H1 (cell line): Measurements from ENCODE around the gene CD84. TPM values are rescaled to one million over a fixed set of nuclear protein-coding genes. Genes with fewer than 3 reads are reported as not detected.

ENCODE experiments used
- CHD2 ChIP-seq: IDR thresholded peaks from 2 replicates; pipeline ENCODE4 v1.6.1; 2012; ENCODE audit warnings: low read length, improper control_type of control experiment
- GABPA ChIP-seq: IDR thresholded peaks from 2 replicates; pipeline ENCODE4 v1.6.1; 2011; ENCODE audit warnings: mild to moderate bottlenecking, low read length, moderate library complexity, borderline replicate concordance; ENCODE audit not compliant: insufficient read depth
- SIRT6 ChIP-seq: IDR thresholded peaks from one replicate; pipeline ENCODE4 v1.7.1; 2012; ENCODE audit warnings: low read length, inconsistent platforms
- polyA plus RNA-seq, 7 experiments: library from polyadenylated mRNA; depleted of rRNA in 3 of 7; stranded (reverse) in 5 of 7; unstranded in 2 of 7; fragments of >200 nt in 5 of 7; fragments of 200-250 nt in 2 of 7; gene quantifications; 1 replicate in 5 of 7; 2 replicates in 1 of 7; 4 replicates in 1 of 7; pipeline versions ENCODE4 v1.2.1 to v1.2.3, GENCODE V29; 2011 to 2013; ENCODE audit warnings: missing spikeins in 2 of 7, mixed read lengths in 2 of 7
- total RNA-seq: library from RNA; stranded (reverse); fragmentation: NEBNext Ultra II Directional; extraction: Animal tissue kit (Norgen Biotek cat#: 25700); gene quantifications from 2 replicates; pipeline ENCODE4 v1.2.1, GENCODE V29; 2021
- TF ChIP-seq, protein P1 (sequence below), 3 experiments: IDR thresholded peaks; 1 replicate in 2 of 3; 2 replicates in 1 of 3; pipeline versions ENCODE4 v1.5.1 to v1.6.1; 2011; ENCODE audit warnings: low read length in 3 of 3, mild to moderate bottlenecking in 3 of 3, inconsistent platforms in 2 of 3, low read depth in 1 of 3, moderate library complexity in 1 of 3; ENCODE audit not compliant: insufficient read depth in 1 of 3; ENCODE audit errors: control extremely low read depth in 1 of 3

CD84 gene
- total and polyA plus RNA-seq, 2 of the 8 experiments (the other 6 are each of a cell fraction or from before 2014, with no cell fraction given) = not detected

DNA sequence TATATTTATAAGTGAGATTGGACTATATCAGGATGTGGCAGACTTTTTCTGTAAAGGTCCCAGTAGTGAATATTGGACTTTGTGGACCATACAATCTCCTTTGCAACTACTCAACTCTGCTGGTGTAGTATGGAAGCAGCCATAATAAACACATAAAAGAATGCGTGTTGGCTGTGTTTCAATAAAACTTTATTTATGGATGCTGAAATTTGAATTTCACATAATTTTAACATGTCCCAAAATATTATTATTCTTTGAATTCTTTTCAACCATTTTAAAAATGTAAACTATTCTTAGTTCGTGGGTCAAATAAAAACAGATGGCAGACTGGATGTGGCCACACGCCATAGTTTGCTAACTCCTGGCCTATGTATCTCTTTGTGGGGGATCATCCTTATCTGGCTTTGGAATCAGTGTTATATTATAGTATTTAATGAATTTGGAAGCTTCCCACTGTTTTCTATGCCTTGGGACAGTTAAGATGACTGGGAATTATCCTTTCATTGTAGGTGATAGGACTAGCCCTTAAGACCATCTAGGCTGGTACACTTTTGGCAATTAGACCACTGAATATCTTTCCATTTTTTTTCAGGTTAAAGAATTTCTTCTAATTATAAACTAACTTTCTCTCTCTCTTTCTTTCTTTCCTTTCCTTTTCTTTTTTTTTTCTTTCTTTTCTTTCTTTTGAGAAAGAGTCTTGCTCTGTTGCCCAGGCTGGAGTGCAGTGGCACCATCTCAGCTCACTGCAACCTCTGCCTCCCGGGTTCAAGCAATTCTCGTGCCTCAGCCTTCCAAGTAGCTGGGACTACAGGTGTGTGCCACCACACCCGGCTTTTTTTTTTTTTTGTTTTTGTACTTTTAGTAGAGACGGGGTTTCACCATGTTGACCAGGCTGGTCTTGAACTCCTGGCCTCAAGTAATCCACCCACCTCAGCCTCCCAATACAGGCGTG, 41.3 kb downstream of the CD84 start (continued):
- TF ChIP-seq SIRT6 (no peak), GABPA (no peak), CHD2 (no peak)
- TF ChIP-seq, protein P1, sequence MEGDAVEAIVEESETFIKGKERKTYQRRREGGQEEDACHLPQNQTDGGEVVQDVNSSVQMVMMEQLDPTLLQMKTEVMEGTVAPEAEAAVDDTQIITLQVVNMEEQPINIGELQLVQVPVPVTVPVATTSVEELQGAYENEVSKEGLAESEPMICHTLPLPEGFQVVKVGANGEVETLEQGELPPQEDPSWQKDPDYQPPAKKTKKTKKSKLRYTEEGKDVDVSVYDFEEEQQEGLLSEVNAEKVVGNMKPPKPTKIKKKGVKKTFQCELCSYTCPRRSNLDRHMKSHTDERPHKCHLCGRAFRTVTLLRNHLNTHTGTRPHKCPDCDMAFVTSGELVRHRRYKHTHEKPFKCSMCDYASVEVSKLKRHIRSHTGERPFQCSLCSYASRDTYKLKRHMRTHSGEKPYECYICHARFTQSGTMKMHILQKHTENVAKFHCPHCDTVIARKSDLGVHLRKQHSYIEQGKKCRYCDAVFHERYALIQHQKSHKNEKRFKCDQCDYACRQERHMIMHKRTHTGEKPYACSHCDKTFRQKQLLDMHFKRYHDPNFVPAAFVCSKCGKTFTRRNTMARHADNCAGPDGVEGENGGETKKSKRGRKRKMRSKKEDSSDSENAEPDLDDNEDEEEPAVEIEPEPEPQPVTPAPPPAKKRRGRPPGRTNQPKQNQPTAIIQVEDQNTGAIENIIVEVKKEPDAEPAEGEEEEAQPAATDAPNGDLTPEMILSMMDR (IDR thresholded peaks at IDR 0.05; ENCODE audit: control extremely low read depth in 1 of 3, insufficient read depth in 1 of 3, low read depth in 1 of 3, low read length in 3 of 3) = no peak
